Glutamatergic neuron (in vitro differentiated cells): ENCODE results near the gene MAN2A2. TPM values are rescaled to one million over a fixed set of nuclear protein-coding genes. Genes with fewer than 3 reads are reported as not detected.

Source experiments
- DNase-seq: peaks from one replicate; pipeline ENCODE4 v3.0.0; 2022
- H3K27ac Mint-ChIP-seq: one replicate; pipeline ENCODE4 v1.8.0; 2020; ENCODE audit warnings: mild to moderate bottlenecking, mixed read lengths, inconsistent platforms; ENCODE audit not compliant: unreplicated experiment
- H3K27me3 Mint-ChIP-seq: one replicate; pipeline ENCODE4 v1.8.0; 2020; ENCODE audit warnings: mild to moderate bottlenecking, moderate library complexity, mixed read lengths, inconsistent platforms; ENCODE audit not compliant: unreplicated experiment
- H3K36me3 Mint-ChIP-seq: one replicate; pipeline ENCODE4 v1.8.0; 2020; ENCODE audit warnings: mild to moderate bottlenecking, mixed read lengths, inconsistent platforms; ENCODE audit not compliant: unreplicated experiment
- H3K4me1 Mint-ChIP-seq: one replicate; pipeline ENCODE4 v1.8.0; 2020; ENCODE audit warnings: mild to moderate bottlenecking, low read depth, mixed read lengths, inconsistent platforms; ENCODE audit not compliant: unreplicated experiment
- H3K4me3 Mint-ChIP-seq: one replicate; pipeline ENCODE4 v1.8.0; 2020; ENCODE audit warnings: mild to moderate bottlenecking, mixed read lengths, inconsistent platforms; ENCODE audit not compliant: unreplicated experiment
- H3K9me3 Mint-ChIP-seq: one replicate; pipeline ENCODE4 v1.8.0; 2020; ENCODE audit warnings: mild to moderate bottlenecking, moderate library complexity, mixed read lengths, inconsistent platforms; ENCODE audit not compliant: unreplicated experiment
- CTCF ChIP-seq: fragments of 200-600 bp; sonication (generic); IDR thresholded peaks from one replicate; pipeline ENCODE4 v1.5.0; 2021; ENCODE audit not compliant: partially characterized antibody, unreplicated experiment
- total RNA-seq: library from RNA; stranded (reverse); fragmentation: NEBNext Ultra II Directional; extraction: Animal tissue kit (Norgen Biotek cat#: 25700); gene quantifications from one replicate; pipeline ENCODE4 v1.2.1, GENCODE V29; 2021; ENCODE audit not compliant: unreplicated experiment

Gene MAN2A2
- total RNA-seq, 1 donor from 2014 or later: 81.8 TPM

- no peak overlapping the region for H3K27ac Mint-ChIP-seq
- no peaks in the 10 kb centered on the region for H3K36me3 Mint-ChIP-seq
- no peak for DNase-seq
- H3K4me1 Mint-ChIP-seq: peaks cover 19% of the 10 kb centered on the region
- H3K4me3 Mint-ChIP-seq: peak overlapping the region; percentile 81
- H3K9me3 Mint-ChIP-seq: peaks cover 8% of the 10 kb centered on the region
- TF ChIP-seq CTCF: no peak
- H3K27me3 Mint-ChIP-seq: peaks cover 1% of the 10 kb centered on the region
Measured at GRCh38 chr15:90871139-90871715, 31.9 kb upstream of the MAN2A2 start.

GRCh38 chr15:90871716-90872485 is 31.2 kb upstream of the MAN2A2 start:
- Mint-ChIP-seq H3K4me1 (peaks cover 19% of the 10 kb centered on the region), H3K36me3 (no peaks in the 10 kb centered on the region), H3K9me3 (peaks cover 8% of the 10 kb centered on the region), H3K27me3 (peaks cover 1% of the 10 kb centered on the region), H3K27ac (no peak overlapping the region), H3K4me3 (peak overlapping the region; percentile 81)
- no peak for DNase-seq
- no peak for TF ChIP-seq CTCF

GRCh38 chr15:90872486-90873184 is 30.5 kb upstream of the MAN2A2 start:
- Mint-ChIP-seq H3K36me3 (no peaks in the 10 kb centered on the region), H3K27ac (no peak overlapping the region), H3K27me3 (peaks cover 1% of the 10 kb centered on the region), H3K4me3 (peak overlapping the region; percentile 81), H3K4me1 (peaks cover 19% of the 10 kb centered on the region), H3K9me3 (peaks cover 8% of the 10 kb centered on the region)
- DNase-seq: no peak
- TF ChIP-seq CTCF: no peak

- Mint-ChIP-seq H3K4me3 (peak overlapping the region; percentile 81), H3K4me1 (peaks cover 17% of the 10 kb centered on the region), H3K27me3 (peaks cover 4% of the 10 kb centered on the region), H3K27ac (no peak overlapping the region), H3K9me3 (peaks cover 12% of the 10 kb centered on the region), H3K36me3 (no peaks in the 10 kb centered on the region)
- DNase-seq: no peak
- no peak for TF ChIP-seq CTCF
Measured at GRCh38 chr15:90873488-90873997, 29.6 kb upstream of the MAN2A2 start.
